ENCODE measurements around the gene DBP.

DNA sequence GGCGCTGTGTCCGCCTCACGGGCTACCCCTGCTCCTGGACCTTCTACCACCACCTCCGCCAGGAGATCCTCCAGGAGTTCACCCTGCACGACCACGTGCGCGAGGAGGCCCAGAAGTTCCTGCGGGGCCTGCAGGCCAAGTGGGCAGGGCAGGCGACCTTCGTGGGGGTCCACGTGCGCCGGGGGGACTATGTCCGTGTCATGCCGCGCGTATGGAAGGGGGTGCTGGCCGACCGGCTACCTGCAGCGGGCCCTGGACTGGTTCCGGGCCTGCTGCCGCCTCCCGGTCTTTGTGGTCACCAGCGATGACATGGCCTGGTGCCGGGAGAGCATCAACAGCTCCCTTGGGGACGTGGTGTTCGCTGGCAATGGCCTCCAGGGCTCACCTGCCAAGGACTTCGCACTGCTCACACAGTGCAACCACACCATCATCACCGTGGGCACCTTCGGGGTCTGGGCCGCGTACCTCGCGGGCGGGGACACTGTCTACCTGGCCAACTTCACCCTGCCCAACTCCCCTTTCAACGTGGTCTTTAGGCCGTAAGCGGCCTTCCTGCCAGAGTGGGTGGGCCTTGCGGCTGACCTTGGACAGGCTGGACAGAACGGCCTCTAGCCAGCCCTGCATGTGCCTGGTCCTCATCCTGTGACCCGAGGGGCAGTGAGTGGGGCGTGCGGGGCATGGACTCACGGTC, 43.4 kb upstream of the DBP start:
- TF ChIP-seq, protein P1, sequence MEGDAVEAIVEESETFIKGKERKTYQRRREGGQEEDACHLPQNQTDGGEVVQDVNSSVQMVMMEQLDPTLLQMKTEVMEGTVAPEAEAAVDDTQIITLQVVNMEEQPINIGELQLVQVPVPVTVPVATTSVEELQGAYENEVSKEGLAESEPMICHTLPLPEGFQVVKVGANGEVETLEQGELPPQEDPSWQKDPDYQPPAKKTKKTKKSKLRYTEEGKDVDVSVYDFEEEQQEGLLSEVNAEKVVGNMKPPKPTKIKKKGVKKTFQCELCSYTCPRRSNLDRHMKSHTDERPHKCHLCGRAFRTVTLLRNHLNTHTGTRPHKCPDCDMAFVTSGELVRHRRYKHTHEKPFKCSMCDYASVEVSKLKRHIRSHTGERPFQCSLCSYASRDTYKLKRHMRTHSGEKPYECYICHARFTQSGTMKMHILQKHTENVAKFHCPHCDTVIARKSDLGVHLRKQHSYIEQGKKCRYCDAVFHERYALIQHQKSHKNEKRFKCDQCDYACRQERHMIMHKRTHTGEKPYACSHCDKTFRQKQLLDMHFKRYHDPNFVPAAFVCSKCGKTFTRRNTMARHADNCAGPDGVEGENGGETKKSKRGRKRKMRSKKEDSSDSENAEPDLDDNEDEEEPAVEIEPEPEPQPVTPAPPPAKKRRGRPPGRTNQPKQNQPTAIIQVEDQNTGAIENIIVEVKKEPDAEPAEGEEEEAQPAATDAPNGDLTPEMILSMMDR (IDR thresholded peaks at IDR 0.05) = no peak
- no peak for TF ChIP-seq POLR2A (IDR thresholded peaks at IDR 0.05)
